COLO829 (cell line): ENCODE data around the gene ELAVL3.
A peak's percentile ranks its signal among the peaks of the same experiment; 100 is the strongest.
"Not testable (repeated sequence)": the region's sequence is repeated elsewhere in the genome, so short reads cannot be mapped to it uniquely, and the experiment has no call there.

Experiments
- DNase-seq: peaks from one replicate; pipeline ENCODE4 v3.0.0; 2012; ENCODE audit warnings: low spot score

ELAVL3 gene

DNA sequence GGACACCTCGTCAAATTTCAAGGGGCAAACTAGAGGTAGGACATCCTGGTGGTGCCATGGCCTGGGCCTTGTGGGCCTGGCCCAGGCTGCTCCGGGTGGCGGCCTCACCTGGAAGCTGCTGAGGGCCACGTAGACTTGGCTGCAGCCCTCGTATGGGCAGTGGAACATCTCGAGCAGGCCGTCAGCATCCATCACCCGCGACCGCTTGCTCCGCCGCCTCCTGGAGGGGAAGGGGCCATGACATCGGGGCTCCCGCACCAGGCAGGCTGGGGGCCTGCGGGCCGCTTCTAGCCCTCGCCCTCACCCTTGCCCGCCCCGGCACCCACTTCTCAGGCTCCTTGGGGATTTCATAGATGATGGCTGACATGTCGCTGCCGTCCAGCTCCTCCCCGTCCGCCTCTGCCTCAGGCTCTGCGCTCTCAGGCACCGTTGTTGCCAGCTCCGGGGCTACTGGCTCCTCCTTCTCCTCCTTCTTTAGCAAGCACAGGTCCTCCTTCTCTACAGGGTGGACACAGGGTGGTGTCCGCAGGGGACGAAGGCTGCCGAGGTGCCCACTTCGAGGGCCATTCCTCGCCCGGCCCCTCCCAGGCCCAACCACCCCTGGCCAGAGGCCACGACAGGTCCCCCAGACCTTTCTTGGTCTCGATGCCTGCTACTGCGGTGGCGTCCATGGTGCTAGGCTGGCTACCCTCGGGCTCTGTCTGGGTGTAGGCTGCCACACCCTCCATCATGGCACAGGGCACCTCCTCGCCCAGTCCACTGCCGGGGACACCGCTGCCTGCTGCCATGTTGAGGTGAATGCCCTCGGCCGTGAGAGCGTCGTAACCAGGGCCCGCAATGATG, 6.0 kb upstream of the ELAVL3 start:
- no peak for DNase-seq

GRCh38 chr19:11485245-11485837, 4.5 kb upstream of the ELAVL3 start:
- no peak for DNase-seq

DNA sequence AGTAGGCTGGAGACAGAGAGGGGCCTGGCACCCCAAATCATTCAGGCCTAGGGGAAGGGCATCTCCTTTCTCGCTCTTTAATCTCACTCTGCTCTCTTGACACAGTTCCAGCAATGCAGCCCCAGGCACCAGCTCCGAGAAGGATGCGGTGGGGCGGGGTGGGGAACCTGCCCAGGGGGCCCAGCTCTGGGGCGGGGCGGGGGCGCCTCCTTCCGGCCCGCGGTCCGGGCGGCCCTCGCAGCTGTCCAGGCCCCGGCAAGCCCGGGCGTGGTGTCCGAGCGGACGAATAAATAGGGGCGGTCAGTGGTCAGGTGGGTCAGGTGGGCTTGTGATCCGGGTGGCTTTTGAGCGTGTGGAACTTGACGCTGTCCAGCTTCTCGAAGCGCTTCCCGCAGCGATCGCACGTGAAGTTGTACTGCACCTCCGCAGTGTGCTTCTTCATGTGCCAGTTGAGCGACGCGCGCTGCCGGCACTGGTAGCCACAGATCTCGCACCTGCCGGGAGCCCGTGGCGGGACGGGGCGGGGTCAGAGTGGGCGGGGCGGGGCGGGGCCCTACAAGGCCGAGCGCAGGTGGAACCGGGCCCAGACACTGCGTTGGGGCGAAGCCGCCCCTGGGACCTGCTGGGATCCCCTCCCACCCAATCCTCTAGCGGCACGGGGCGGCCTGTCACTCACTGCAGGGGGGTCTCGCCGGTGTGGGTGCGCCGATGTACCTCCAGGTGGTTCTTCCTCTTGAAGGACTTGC, 2.7 kb upstream of the ELAVL3 start:
- no peak for DNase-seq

GRCh38 chr19:11482384-11483050, 1.7 kb upstream of the ELAVL3 start:
- peak; percentile 71 for DNase-seq

- peak; percentile 91 for DNase-seq
Observed at GRCh38 chr19:11481534-11482383, 913 bp upstream of the ELAVL3 start.

DNA sequence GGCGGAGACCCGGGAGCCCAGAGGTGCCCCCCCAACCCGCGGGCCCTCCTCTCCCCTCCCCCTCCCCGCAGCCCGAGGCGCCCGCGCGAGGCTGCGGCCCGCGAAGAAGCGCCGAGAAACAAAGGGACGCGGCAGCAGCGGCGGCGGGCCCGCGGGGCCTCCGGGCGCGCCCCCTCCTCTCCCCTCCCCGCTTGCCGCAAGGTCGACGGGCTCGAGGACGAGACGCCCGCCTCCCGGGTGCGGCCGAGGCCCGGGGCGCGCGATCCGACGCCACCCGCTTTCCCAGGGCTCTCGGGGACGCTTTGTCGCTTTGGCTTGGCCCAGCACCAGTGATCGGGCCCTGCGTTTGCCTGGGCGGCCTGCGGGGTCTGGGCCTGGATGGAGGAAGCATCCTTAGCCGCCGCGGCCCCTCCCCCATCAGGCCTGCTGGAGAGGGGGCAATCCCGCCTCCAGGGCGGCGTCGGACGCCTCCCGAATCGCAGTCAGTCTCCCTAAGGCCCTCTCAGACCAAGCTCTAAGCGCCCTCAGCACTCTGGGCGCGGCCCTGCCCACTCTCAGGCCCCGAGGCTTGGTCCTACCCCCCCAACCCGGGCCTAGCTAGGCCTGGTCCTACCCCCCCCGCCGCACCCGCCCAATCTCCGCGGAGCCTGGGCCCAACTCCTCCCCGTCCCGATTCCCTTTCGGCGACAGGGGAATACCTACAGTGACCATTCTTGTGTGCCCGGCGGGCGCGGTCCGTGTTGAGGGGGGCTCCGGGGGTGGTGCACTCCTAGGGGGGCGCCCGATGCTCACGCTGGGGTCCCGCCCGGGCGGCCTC, 740 bp downstream of the ELAVL3 start:
- no peak for DNase-seq

- peak; percentile 78 for DNase-seq
Observed at GRCh38 chr19:11479090-11479897, 1.6 kb downstream of the ELAVL3 start.

GRCh38 chr19:11478167-11479089, 2.4 kb downstream of the ELAVL3 start:
- no peak for DNase-seq

- no peak for DNase-seq
Observed at GRCh38 chr19:11475861-11476260, 5.0 kb downstream of the ELAVL3 start.

DNA sequence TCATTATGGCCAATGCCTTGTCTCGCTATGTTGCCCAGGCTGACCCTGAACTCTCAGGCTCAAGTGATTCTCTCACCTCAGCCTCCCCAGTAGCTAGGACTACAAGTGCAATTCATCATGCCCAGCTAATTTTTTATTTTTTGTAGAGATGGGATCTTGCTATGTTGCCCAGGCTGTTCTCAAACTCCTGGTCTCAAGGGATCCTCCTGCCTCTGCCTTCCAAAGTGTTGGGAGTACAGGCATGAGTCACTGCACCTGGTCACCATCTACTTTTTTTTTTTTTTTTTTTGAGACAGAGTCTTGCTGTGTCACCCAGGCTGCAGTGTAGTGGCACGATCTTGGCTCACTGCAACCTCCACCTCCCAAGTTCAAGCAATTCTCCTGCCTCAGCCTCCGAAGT, 5.5 kb downstream of the ELAVL3 start:
- not testable (repeated sequence) for DNase-seq

DNA sequence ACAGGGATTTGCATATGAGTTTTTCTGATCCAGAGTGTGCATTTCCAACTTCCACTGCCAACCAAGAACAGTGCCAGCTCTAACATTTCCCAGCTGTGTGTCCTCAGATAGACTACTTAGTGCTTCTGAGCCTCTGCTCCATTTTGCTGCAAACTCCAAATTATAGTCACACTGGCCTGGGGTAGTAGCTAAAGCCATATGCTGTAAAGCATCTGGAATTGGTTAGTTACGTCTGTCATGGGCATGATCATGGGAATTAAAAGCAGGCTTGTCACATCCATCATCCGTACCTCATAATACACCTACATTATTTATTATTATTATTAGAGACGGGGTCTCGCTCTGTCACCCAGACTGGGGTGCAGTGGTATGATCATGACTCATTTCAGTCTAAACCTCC, 7.1 kb downstream of the ELAVL3 start:
- DNase-seq = no peak

DNA sequence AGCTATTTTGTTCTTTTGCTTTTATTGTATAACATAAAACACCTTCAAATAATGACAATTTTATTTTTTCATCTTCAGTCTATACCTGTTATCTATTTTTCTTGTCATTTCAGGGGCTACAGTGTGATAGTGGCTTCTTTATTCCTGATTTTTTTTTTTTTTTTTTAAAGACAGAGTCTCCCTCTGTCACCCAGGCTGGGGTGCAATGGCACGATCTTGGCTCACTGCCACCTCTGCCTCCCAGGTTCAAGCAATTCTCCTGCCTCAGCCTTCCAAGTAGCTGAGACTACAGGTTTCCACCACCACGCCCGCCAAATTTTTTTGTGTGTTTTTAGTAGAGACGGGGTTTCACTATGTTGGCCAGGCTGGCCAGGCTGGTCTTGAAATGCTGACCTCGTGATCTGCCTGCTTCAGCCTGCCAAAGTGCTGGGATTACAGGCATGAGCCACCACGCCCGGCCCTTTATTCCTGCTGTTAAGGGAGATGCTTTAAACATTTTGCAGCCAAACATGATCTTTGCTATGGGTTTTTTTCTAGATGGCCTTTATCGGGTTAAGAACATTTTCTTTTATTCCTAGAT, 12.5 kb downstream of the ELAVL3 start:
- DNase-seq = not testable (repeated sequence)

DNA sequence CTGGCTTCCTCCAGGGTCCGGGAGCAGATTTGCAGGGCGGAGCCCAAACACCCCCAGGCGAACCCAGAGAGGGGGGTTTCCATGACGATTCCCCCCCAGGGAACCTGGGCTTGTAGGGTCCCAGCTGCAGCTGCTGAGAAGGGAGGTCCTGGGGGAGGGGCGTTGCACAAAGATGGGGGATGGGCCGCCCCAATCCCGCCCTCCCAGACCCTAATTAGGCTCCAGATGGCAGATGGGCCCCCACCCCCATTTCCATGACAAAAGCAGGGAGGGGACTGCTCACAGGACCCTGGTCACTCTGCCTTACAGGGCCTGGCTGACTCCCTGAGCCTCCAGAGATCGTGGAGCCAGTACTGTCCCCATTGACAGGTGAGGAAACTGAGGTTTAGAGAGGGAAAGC, 15.2 kb downstream of the ELAVL3 start:
- DNase-seq = no peak

GRCh38 chr19:11464333-11465265, 16.2 kb downstream of the ELAVL3 start:
- DNase-seq = no peak

- no peak for DNase-seq
Observed at GRCh38 chr19:11463391-11463790, 17.5 kb downstream of the ELAVL3 start.

- DNase-seq = no peak
Observed at GRCh38 chr19:11461453-11461852, 19.4 kb downstream of the ELAVL3 start.

GRCh38 chr19:11460207-11460606, 20.6 kb downstream of the ELAVL3 start:
- no peak for DNase-seq
